Colonic mucosa (tissue), 4 donors: ENCODE measurements around the gene INSYN1. TPM values are rescaled to one million over a fixed set of nuclear protein-coding genes. Genes with fewer than 3 reads are reported as not detected.

ENCODE experiments used
- DNase-seq: peaks from one replicate; pipeline ENCODE4 v3.0.0-alpha.2; 2020
- H3K27ac ChIP-seq: fragments of 200-600 bp; one replicate; pipeline ENCODE4 v1.8.0; 2021
- H3K27me3 ChIP-seq: fragments of 200-600 bp; one replicate; pipeline ENCODE4 v1.8.0; 2021
- H3K36me3 ChIP-seq: fragments of 200-600 bp; one replicate; pipeline ENCODE4 v1.8.0; 2021
- H3K4me1 ChIP-seq: fragments of 200-600 bp; one replicate; pipeline ENCODE4 v1.8.0; 2021; ENCODE audit warnings: mild to moderate bottlenecking
- H3K4me3 ChIP-seq: fragments of 200-600 bp; one replicate; pipeline ENCODE4 v1.8.0; 2021
- H3K9ac ChIP-seq, 2 donors: one replicate each; pipeline ENCODE4 v1.7.0; 2013; ENCODE audit warnings: control low read depth in 2 of 2, low read depth in 2 of 2, low read length in 2 of 2
- H3K9me3 ChIP-seq: fragments of 200-600 bp; one replicate; pipeline ENCODE4 v1.8.0; 2021
- intact Hi-C: fragments of 100-400 bp; cut with DNase I; formaldehyde crosslinking; loops from one replicate; pipeline ENCODE4 v1.14.1; 2022
- total RNA-seq, 2 donors: library from RNA; stranded (reverse); fragmentation: NEBNext Ultra II Directional in 1 of 2; extraction: Animal tissue kit (Norgen Biotek cat#: 25700) in 1 of 2; gene quantifications; one replicate each; pipeline ENCODE4 v1.2.1, GENCODE V29; 2021
- TF ChIP-seq, protein P1 (sequence below): fragments of 200-600 bp; IDR thresholded peaks from one replicate; pipeline ENCODE4 v1.8.0; 2022; ENCODE audit warnings: antibody characterized with exemption, mild to moderate bottlenecking
- donor health status: healthy.
- donor health status: DM: no; HTN: no; CAD: no.
- donor health status: DM: no; HTN: no; CAD: no.

INSYN1 gene
- total RNA-seq, 2 donors from 2014 or later = 0.32 to 0.58 TPM

DNA sequence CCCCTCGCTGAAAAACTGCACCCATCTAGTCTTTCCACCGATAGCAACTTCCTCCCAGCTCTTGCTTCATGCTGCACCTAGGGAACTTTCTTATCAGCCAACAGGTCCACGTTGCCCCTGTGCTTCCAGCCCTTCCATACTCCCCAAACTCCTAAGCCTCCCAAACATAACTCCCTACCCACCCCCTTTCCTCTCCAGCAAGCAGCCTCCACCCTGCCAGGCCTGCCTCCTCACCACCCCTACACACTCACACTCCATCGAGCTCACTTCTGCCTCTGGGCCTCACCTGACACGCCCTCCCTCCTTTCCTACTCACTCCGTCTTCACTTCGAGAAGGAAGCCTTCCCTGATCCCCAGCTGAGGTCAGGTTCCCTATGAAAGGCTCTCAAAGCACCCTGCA is 8.1 kb downstream of the INSYN1 start:
- no peak for DNase-seq
- TF ChIP-seq, protein P1, sequence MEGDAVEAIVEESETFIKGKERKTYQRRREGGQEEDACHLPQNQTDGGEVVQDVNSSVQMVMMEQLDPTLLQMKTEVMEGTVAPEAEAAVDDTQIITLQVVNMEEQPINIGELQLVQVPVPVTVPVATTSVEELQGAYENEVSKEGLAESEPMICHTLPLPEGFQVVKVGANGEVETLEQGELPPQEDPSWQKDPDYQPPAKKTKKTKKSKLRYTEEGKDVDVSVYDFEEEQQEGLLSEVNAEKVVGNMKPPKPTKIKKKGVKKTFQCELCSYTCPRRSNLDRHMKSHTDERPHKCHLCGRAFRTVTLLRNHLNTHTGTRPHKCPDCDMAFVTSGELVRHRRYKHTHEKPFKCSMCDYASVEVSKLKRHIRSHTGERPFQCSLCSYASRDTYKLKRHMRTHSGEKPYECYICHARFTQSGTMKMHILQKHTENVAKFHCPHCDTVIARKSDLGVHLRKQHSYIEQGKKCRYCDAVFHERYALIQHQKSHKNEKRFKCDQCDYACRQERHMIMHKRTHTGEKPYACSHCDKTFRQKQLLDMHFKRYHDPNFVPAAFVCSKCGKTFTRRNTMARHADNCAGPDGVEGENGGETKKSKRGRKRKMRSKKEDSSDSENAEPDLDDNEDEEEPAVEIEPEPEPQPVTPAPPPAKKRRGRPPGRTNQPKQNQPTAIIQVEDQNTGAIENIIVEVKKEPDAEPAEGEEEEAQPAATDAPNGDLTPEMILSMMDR = no peak
- Histone ChIP-seq H3K4me1 (no peaks in the 10 kb centered on the region), H3K9me3 (no peaks in the 10 kb centered on the region), H3K27me3 (no peaks in the 10 kb centered on the region), H3K36me3 (no peaks in the 10 kb centered on the region), H3K4me3 (no peak overlapping the region), H3K27ac (no peak overlapping the region), H3K9ac (no peak overlapping the region)
- intact Hi-C loops = no loop called here

DNA sequence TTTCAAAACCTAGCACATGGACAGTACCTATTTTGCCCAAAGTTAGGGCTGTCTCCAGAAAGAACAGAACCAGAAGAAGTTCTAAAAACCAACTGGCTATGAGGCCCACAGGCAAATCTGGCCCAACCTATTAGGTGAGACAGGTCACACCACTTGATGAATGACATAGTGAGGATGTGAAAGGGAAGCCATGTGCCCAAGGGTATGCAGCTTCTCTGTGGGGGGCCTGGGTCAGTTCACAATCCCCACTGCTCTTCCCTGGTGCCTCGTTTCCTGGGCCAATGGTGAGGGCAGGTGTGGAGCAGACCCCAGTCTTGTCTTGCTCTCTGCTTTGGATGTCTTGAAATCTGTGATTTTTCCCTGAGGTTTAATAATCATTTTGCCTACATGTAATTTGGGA is 8.9 kb downstream of the INSYN1 start:
- intact Hi-C loops = no loop called here
- Histone ChIP-seq H3K9ac (no peak overlapping the region), H3K27me3 (no peaks in the 10 kb centered on the region), H3K9me3 (no peaks in the 10 kb centered on the region), H3K4me1 (no peaks in the 10 kb centered on the region), H3K4me3 (no peak overlapping the region), H3K27ac (no peak overlapping the region), H3K36me3 (no peaks in the 10 kb centered on the region)
- DNase-seq = no peak
- TF ChIP-seq, protein P1 = no peak

DNA sequence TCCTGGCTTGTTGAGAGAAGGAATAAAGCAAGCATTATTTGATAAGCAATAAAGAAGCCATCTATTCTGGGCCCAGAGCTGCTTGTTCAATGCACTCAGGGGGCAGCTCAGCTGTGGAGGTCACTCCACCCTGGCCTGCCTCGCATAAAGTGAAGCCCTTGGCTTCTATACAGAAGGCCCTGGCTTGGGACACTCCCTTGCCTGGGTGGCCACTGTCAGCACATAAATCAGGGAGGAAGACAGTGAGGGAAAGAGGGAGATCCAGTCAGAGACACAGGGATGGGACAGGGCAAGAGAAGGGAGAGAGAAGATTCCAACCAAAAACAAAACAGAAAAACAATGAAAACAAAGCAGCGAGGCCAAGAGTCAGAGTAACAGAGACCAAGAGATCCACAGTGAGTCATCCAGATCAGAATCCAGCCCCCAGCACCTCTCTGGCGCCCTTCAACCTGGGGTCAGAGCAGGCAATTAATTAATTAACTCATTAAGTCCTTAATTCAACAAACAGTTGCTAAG is 11.8 kb downstream of the INSYN1 start:
- Histone ChIP-seq H3K4me3 (no peak overlapping the region), H3K27me3 (no peaks in the 10 kb centered on the region), H3K9ac (no peak overlapping the region), H3K36me3 (no peaks in the 10 kb centered on the region), H3K4me1 (no peaks in the 10 kb centered on the region), H3K27ac (no peak overlapping the region), H3K9me3 (no peaks in the 10 kb centered on the region)
- intact Hi-C loops = no loop called here
- no peak for DNase-seq
- TF ChIP-seq, protein P1 = no peak

DNA sequence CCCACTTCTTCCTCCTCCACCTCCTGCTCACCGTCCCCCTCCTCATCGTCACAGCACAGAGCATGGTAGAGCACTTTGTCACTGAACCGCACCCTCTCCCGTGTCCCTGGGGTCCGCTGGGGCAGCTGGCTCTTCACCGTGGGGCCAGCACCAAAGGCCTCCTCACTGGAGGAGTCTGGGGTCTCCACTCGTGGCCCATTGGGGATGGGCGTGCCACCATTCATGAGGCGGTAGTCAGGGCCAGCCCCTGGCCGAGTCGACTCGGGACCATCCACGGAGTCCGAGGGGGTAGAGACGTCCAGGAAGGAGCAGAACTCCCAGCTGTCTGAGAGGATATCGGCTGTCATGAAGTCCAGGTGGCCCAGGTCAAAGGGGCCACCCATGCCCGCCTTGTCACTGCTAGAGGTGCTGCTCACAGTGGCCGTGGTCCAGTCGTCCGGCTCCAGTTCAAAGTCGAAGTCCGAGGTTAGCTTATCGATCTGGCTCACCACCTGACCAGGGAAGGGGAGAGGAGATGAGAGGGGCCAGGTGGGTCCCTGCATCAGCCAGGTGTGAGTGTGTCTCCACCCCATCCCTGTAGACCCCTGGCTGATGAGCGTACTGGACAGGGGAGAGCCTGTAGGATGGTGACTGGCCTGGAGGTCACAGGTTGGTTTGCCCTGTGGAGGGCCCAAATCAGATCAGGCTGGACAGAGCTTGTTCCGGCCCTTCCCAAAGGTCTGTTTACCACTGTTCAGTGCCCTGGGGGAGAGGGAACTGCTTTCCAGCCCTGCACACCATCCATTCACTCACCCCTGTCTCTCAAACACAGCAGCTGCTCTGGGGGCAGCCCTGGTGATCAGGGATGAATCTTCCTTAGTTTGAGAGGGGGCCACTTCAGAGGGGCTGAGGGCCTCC is 12.8 kb downstream of the INSYN1 start:
- no peak overlapping the region for H3K27ac ChIP-seq

DNA sequence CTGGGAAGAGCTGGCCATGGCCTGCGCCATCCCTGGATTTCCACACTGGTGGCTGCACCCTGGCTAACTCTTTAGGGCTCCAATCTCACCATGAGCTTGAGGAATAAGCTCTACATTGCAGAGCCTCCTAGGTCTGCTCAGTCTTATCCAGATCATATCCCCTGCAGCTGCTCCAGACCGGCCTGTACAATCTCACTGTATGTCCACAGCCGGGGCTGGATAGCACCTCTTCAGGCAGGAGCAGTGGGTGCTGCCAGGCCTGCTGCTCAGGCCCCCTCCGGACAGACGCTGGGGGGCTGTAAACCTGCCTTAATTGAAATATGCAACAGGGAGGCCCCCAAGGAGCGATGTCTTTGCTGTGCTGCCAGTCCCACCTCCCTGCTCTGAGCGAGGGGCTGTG is 15.6 kb downstream of the INSYN1 start:
- Histone ChIP-seq H3K27ac (no peak overlapping the region), H3K36me3 (no peaks in the 10 kb centered on the region), H3K9me3 (no peaks in the 10 kb centered on the region), H3K27me3 (no peaks in the 10 kb centered on the region), H3K4me3 (no peak overlapping the region), H3K4me1 (no peaks in the 10 kb centered on the region), H3K9ac (no peak overlapping the region)
- intact Hi-C loops = no loop called here
- no peak for DNase-seq
- TF ChIP-seq, protein P1 = no peak

More for the DNA sequence above, 12.8 kb downstream of the INSYN1 start:
- Histone ChIP-seq H3K27me3 (no peaks in the 10 kb centered on the region), H3K4me3 (no peak overlapping the region), H3K36me3 (no peaks in the 10 kb centered on the region), H3K4me1 (no peaks in the 10 kb centered on the region), H3K9me3 (no peaks in the 10 kb centered on the region), H3K9ac (no peak overlapping the region)
- no peak for DNase-seq
- TF ChIP-seq, protein P1 = no peak
- intact Hi-C loops = no loop called here
